ENCODE results near the gene SH3BP1. TPM values are rescaled to one million over a fixed set of nuclear protein-coding genes. Genes with fewer than 3 reads are reported as not detected.

The SH3BP1 gene
- total and polyA plus RNA-seq, 2 of the 13 experiments (the other 11 are each of a cell fraction or from before 2014, with no cell fraction given): 8.4 to 18.5 TPM

GRCh38 chr22:37658133-37659065 is 18.9 kb downstream of the SH3BP1 start, which contains the start of gene PDXP (continued):
- TF ChIP-seq DMTF1 (CRISPR knock-in tag; IDR thresholded peaks at IDR 0.05): no peak
- no peak for TF ChIP-seq AKNA (CRISPR knock-in tag; IDR thresholded peaks at IDR 0.05; ENCODE audit: borderline replicate concordance)
- TF ChIP-seq ZNF317 (CRISPR knock-in tag; IDR thresholded peaks at IDR 0.05): no peak
- TF ChIP-seq ZNF781 (CRISPR knock-in tag; IDR thresholded peaks at IDR 0.05; ENCODE audit: borderline replicate concordance, not compliant biosample characterization): no peak
- TF ChIP-seq ZSCAN22 (CRISPR knock-in tag; IDR thresholded peaks at IDR 0.05): no peak
- no peak for TF ChIP-seq AHR (CRISPR knock-in tag; IDR thresholded peaks at IDR 0.05)
- no peak for TF ChIP-seq MAFK (conservative IDR thresholded peaks at IDR 0.05 in 1 of 2, IDR thresholded peaks at IDR 0.05 in 1 of 2; ENCODE audit: low read length in 2 of 2)
- no peak for TF ChIP-seq HIC2 (CRISPR knock-in tag; IDR thresholded peaks at IDR 0.05; ENCODE audit: low read depth)
- no peak for TF ChIP-seq ZFX (CRISPR knock-in tag; IDR thresholded peaks at IDR 0.05; ENCODE audit: low read depth)
- TF ChIP-seq ZNF460 (CRISPR knock-in tag; IDR thresholded peaks at IDR 0.05; ENCODE audit: borderline replicate concordance): no peak
- TF ChIP-seq ZNF709 (CRISPR knock-in tag; IDR thresholded peaks at IDR 0.05): no peak
- TF ChIP-seq ZNF292 (CRISPR knock-in tag; IDR thresholded peaks at IDR 0.05; ENCODE audit: borderline replicate concordance, low read depth): no peak
- no peak for TF ChIP-seq ZNF768 (CRISPR knock-in tag; IDR thresholded peaks at IDR 0.05)
- TF ChIP-seq IKZF4 (CRISPR knock-in tag; IDR thresholded peaks at IDR 0.05; ENCODE audit: borderline replicate concordance, low read depth, not compliant biosample characterization): no peak
- TF ChIP-seq YY1 (IDR thresholded peaks at IDR 0.05; ENCODE audit: insufficient read depth, insufficient replicate concordance, low read depth, low read length): no peak
- TF ChIP-seq GRHL1 (CRISPR knock-in tag; conservative IDR thresholded peaks at IDR 0.05): no peak
- TF ChIP-seq ZNF713 (CRISPR knock-in tag; IDR thresholded peaks at IDR 0.05): no peak

Data from HepG2 (cell line).